Activated CD4-positive, alpha-beta T cell treated with anti-CD3 and anti-CD28 coated beads, Interleukin-2, amount 50 U/mL, for 24 hours (primary cell): ENCODE measurements around the gene SNRNP40.
"Not testable (repeated sequence)": the region's sequence is repeated elsewhere in the genome, so short reads cannot be mapped to it uniquely, and the experiment has no call there.

ENCODE experiments used
- DNase-seq, 2 donors: peaks; one replicate each; pipeline ENCODE4 v3.0.0-alpha.2; 2020; ENCODE audit warnings: low read depth in 1 of 2, low spot score in 1 of 2

The SNRNP40 gene

GRCh38 chr1:31287791-31288190 lies 8.8 kb downstream of the SNRNP40 start:
- DNase-seq: not testable (repeated sequence)

GRCh38 chr1:31282426-31282825 lies 14.2 kb downstream of the SNRNP40 start:
- DNase-seq: not testable (repeated sequence)

- DNase-seq: no peak
These were observed 23.0 kb downstream of the SNRNP40 start for GRCh38 chr1:31273619-31274018.

GRCh38 chr1:31272369-31272768 lies 24.2 kb downstream of the SNRNP40 start:
- no peak for DNase-seq

GRCh38 chr1:31266547-31266946 lies 30.0 kb downstream of the SNRNP40 start:
- no peak for DNase-seq

- no peak for DNase-seq
These were observed 31.7 kb downstream of the SNRNP40 start for GRCh38 chr1:31264790-31265386.

GRCh38 chr1:31263408-31263807 lies 33.2 kb downstream of the SNRNP40 start:
- DNase-seq: no peak

GRCh38 chr1:31262393-31262792 lies 34.2 kb downstream of the SNRNP40 start:
- DNase-seq: not testable (repeated sequence)

GRCh38 chr1:31261916-31262315 lies 34.7 kb downstream of the SNRNP40 start:
- no peak for DNase-seq

- no peak for DNase-seq
These were observed 36.8 kb downstream of the SNRNP40 start for GRCh38 chr1:31259746-31260145.

- no peak for DNase-seq
These were observed 38.0 kb downstream of the SNRNP40 start for GRCh38 chr1:31258581-31258980.

GRCh38 chr1:31257213-31257612 lies 39.4 kb downstream of the SNRNP40 start:
- DNase-seq: no peak

GRCh38 chr1:31249854-31250253 lies 46.7 kb downstream of the SNRNP40 start:
- no peak for DNase-seq

GRCh38 chr1:31248276-31248675 lies 48.3 kb downstream of the SNRNP40 start:
- DNase-seq: no peak

- no peak for DNase-seq
These were observed 52.3 kb downstream of the SNRNP40 start for GRCh38 chr1:31244326-31244725.

- DNase-seq: no peak
These were observed 52.9 kb downstream of the SNRNP40 start for GRCh38 chr1:31243501-31244286.

- DNase-seq: no peak
These were observed 55.3 kb downstream of the SNRNP40 start for GRCh38 chr1:31241321-31241720.

- no peak for DNase-seq
These were observed 56.8 kb downstream of the SNRNP40 start, which contains the start of gene NKAIN1 for GRCh38 chr1:31239653-31240241. TSS of gene NKAIN1 (minus strand) at chr1:31239887. CDS start at chr1:31239547, 340 bp downstream.

- no peak for DNase-seq
These were observed 57.5 kb downstream of the SNRNP40 start for GRCh38 chr1:31238986-31239613.

- no peak for DNase-seq
These were observed 58.0 kb downstream of the SNRNP40 start for GRCh38 chr1:31238612-31238985.

GRCh38 chr1:31234870-31235269 lies 61.7 kb downstream of the SNRNP40 start:
- no peak for DNase-seq
